ENCODE results near the gene CAMKK1. TPM values are rescaled to one million over a fixed set of nuclear protein-coding genes. Genes with fewer than 3 reads are reported as not detected.

The CAMKK1 gene
- total and polyA plus RNA-seq, 8 donors: 4.2 to 23.0 (median 6.0) TPM

- Histone ChIP-seq H3K27me3 (no peaks in the 10 kb centered on the region), H3K4me3 (no peak overlapping the region), H3K36me3 (no peaks in the 10 kb centered on the region), H3K4me1 (no peaks in the 10 kb centered on the region), H3K27ac (no peak overlapping the region), H3K9me3 (no peaks in the 10 kb centered on the region)
- peak in 2 of 4 donors; percentile 8 to 23 for ATAC-seq
- no peak for FAIRE-seq
- 83 to 86% methylated on average over 30 of the region's 30 CpGs for WGBS, 2 donors
- DNase-seq: peak in 1 of 6 donors; percentile 51
- TF ChIP-seq CTCF (IDR thresholded peaks at IDR 0.05): no peak
- intact Hi-C loops (cut with DNase I): loop anchor here in 1 of 3 donors (10.0 kb wide), 1 partner anchor 163 kb away; no protein-coding TSS in a partner anchor
These were observed 18.6 kb upstream of the CAMKK1 start for GRCh38 chr17:3911271-3912053.

GRCh38 chr17:3910420-3911270 lies 17.8 kb upstream of the CAMKK1 start:
- Histone ChIP-seq H3K9me3 (no peaks in the 10 kb centered on the region), H3K4me3 (no peak overlapping the region), H3K27me3 (no peaks in the 10 kb centered on the region), H3K36me3 (no peaks in the 10 kb centered on the region), H3K4me1 (no peaks in the 10 kb centered on the region), H3K27ac (no peak overlapping the region)
- DNase-seq (no peak), FAIRE-seq (no peak), ATAC-seq (no peak)
- no peak for TF ChIP-seq CTCF (IDR thresholded peaks at IDR 0.05)
- intact Hi-C loops (cut with DNase I): loop anchor here in 1 of 3 donors (10.0 kb wide), 1 partner anchor 164 kb away; no protein-coding TSS in a partner anchor
- 89 to 90% methylated on average over 11 of the region's 11 CpGs for WGBS, 2 donors

- Histone ChIP-seq H3K4me1 (peaks cover 0 to 6% (median 0%) of the 10 kb centered on the region in 3 donors), H3K4me3 (no peak overlapping the region), H3K9me3 (no peaks in the 10 kb centered on the region), H3K36me3 (no peaks in the 10 kb centered on the region), H3K27ac (no peak overlapping the region), H3K27me3 (no peaks in the 10 kb centered on the region)
- ATAC-seq: no peak
- 88 to 98% methylated on average over 12 of the region's 12 CpGs for WGBS, 2 donors
- FAIRE-seq: no peak
- TF ChIP-seq CTCF (IDR thresholded peaks at IDR 0.05): no peak
- no peak for DNase-seq
- intact Hi-C loops (cut with DNase I): loop anchor here in 1 of 3 donors (5.0 kb wide), 1 partner anchor 47 kb away; no protein-coding TSS in a partner anchor
These were observed 16.4 kb upstream of the CAMKK1 start for GRCh38 chr17:3909257-3909656.

GRCh38 chr17:3907483-3908216 lies 14.8 kb upstream of the CAMKK1 start:
- no peak for ATAC-seq
- intact Hi-C loops (cut with DNase I): loop anchor here in 1 of 3 donors (5.0 kb wide), 1 partner anchor 45 kb away; no protein-coding TSS in a partner anchor

More at GRCh38 chr17:3907483-3908216, 14.8 kb upstream of the CAMKK1 start:
- Histone ChIP-seq H3K9me3 (no peaks in the 10 kb centered on the region), H3K27me3 (no peaks in the 10 kb centered on the region), H3K27ac (no peak overlapping the region), H3K4me3 (no peak overlapping the region), H3K4me1 (peaks cover 0 to 9% (median 0%) of the 10 kb centered on the region in 3 donors), H3K36me3 (no peaks in the 10 kb centered on the region)
- WGBS, 2 donors: 79 to 80% methylated on average over 11 of the region's 11 CpGs
- FAIRE-seq (no peak), DNase-seq (peak in 1 of 6 donors; percentile 54)
- TF ChIP-seq CTCF (IDR thresholded peaks at IDR 0.05): peak in 3 of 4 donors; percentile 13 to 29 (median 13)
